Measurements from ENCODE around the gene ENOX1.

ENOX1 gene

GRCh38 chr13:43687038-43687437 is 99.7 kb downstream of the ENOX1 start:
- Mint-ChIP-seq H3K27ac (no peak overlapping the region), H3K4me3 (no peak overlapping the region), H3K9me3 (no peaks in the 10 kb centered on the region), H3K4me1 (ENCODE audit: low read depth) (no peaks in the 10 kb centered on the region), H3K27me3 (peaks cover 9% of the 10 kb centered on the region), H3K36me3 (ENCODE audit: low read depth) (no peaks in the 10 kb centered on the region)
- no peak for DNase-seq

- Mint-ChIP-seq H3K36me3 (ENCODE audit: low read depth) (no peaks in the 10 kb centered on the region), H3K4me1 (ENCODE audit: low read depth) (no peaks in the 10 kb centered on the region), H3K27me3 (peaks cover 9% of the 10 kb centered on the region), H3K4me3 (no peak overlapping the region), H3K27ac (no peak overlapping the region), H3K9me3 (no peaks in the 10 kb centered on the region)
- no peak for DNase-seq
Observed at GRCh38 chr13:43686557-43686956, 100.2 kb downstream of the ENOX1 start.

DNA sequence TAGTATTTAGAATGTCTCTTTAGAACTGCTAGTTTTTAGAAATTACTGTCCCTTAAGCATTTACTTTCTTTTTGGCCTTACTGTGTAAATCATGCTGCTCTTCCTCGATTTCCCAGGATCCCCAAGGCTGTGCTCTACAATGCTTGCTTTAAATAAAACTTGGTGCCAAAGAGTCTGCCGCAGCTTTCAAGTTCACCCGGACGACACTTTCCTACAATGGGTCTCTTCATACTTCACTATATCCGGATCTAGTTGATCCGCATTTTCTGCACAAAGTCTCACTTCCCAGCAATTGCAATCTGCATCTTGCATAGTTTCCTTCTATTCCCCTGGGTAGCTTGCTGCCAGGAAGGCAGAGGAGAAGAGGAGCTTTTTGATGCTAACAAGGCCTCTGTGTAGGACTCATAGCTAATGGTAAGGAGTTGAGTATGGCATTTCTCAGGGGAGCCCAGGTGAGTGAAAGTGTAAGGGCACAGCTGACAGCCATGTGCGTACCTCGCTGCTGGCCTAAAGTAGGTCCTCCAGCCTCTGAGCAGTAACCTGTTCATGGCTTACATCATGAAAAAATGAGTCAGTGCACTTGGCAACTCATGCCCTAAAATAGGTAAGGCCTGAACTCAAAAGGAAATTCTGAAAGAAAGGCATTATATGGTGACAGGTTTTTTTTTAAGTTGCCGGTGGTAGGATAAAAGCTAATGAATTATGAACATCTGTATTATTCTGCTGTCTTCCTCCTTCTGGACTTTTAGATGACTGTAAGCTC is 101.6 kb downstream of the ENOX1 start:
- no peak overlapping the region for H3K4me3 Mint-ChIP-seq
- no peaks in the 10 kb centered on the region for H3K4me1 Mint-ChIP-seq (ENCODE audit: low read depth)
- peaks cover 7% of the 10 kb centered on the region for H3K27me3 Mint-ChIP-seq
- no peaks in the 10 kb centered on the region for H3K9me3 Mint-ChIP-seq
- no peaks in the 10 kb centered on the region for H3K36me3 Mint-ChIP-seq (ENCODE audit: low read depth)
- H3K27ac Mint-ChIP-seq: no peak overlapping the region
- no peak for DNase-seq

DNA sequence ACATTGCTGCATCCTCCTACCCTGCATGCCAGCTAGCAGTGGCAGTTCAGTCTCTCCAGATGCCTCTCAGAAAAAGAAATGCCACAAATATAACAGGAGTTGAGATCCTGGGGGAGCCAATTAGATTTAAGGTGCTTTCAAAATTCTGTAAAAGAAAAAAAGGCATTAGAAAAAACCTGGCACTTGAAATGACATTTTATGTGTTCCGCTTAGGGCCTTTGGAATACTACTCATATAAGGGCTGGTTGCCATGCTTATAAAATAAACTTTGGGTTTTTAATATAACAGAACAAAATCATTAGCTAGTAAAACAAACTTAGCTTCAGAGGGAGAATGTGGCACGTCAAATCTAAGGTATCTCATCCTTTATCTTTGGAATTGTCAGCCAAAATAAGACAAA is 104.1 kb downstream of the ENOX1 start:
- Mint-ChIP-seq H3K27me3 (peaks cover 9% of the 10 kb centered on the region), H3K4me1 (ENCODE audit: low read depth) (no peaks in the 10 kb centered on the region), H3K4me3 (no peak overlapping the region), H3K9me3 (no peaks in the 10 kb centered on the region), H3K36me3 (ENCODE audit: low read depth) (no peaks in the 10 kb centered on the region), H3K27ac (no peak overlapping the region)
- DNase-seq: no peak

DNA sequence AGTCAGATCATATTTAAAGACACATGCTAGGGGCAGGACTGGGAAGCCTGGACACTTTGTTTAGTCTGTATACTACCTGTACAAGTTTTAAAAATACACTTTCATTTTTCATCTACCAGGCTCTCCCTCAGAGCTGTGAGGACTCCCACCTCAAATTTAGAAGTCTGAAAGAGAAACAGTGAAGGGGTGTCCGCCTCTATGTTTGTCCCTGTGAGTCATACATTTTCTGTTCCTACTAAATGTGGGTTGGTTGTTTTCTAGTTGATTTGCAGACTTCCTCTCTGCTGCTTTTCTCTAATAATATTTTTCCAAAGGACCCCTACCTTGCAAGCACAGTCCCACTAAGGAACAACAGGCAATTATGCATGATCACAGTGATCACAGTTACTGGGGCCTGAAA is 110.5 kb downstream of the ENOX1 start:
- peaks cover 16% of the 10 kb centered on the region for H3K27me3 Mint-ChIP-seq
- H3K36me3 Mint-ChIP-seq (ENCODE audit: low read depth): no peaks in the 10 kb centered on the region
- H3K4me3 Mint-ChIP-seq: no peak overlapping the region
- H3K9me3 Mint-ChIP-seq: no peaks in the 10 kb centered on the region
- no peak overlapping the region for H3K27ac Mint-ChIP-seq
- no peaks in the 10 kb centered on the region for H3K4me1 Mint-ChIP-seq (ENCODE audit: low read depth)
- DNase-seq: no peak

DNA sequence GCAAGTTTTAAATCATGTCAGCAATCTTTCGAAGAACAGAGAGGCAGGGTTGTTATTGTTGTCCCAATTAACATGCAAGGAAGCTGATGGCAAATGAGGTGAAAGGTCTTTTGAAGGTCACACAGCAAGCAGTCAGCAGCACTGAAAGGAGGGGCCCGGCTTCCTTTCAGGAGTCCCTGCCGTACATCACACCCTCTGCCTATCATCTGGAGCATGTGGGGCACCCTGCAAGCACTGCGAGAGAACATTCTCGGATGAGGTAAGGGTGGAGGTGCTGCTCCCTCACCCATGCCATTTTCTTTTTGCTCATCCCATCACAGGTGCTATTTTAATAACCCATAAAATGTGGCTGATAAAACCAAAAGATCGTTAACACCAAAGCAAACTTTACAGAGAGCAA is 111.2 kb downstream of the ENOX1 start:
- Mint-ChIP-seq H3K27me3 (peaks cover 22% of the 10 kb centered on the region), H3K4me1 (ENCODE audit: low read depth) (no peaks in the 10 kb centered on the region), H3K36me3 (ENCODE audit: low read depth) (no peaks in the 10 kb centered on the region), H3K4me3 (no peak overlapping the region), H3K27ac (no peak overlapping the region), H3K9me3 (no peaks in the 10 kb centered on the region)
- no peak for DNase-seq

- Mint-ChIP-seq H3K27ac (no peak overlapping the region), H3K36me3 (ENCODE audit: low read depth) (no peaks in the 10 kb centered on the region), H3K4me3 (no peak overlapping the region), H3K9me3 (no peaks in the 10 kb centered on the region), H3K27me3 (peaks cover 13% of the 10 kb centered on the region), H3K4me1 (ENCODE audit: low read depth) (peaks cover 3% of the 10 kb centered on the region)
- no peak for DNase-seq
Observed at GRCh38 chr13:43669964-43670363, 116.8 kb downstream of the ENOX1 start.

DNA sequence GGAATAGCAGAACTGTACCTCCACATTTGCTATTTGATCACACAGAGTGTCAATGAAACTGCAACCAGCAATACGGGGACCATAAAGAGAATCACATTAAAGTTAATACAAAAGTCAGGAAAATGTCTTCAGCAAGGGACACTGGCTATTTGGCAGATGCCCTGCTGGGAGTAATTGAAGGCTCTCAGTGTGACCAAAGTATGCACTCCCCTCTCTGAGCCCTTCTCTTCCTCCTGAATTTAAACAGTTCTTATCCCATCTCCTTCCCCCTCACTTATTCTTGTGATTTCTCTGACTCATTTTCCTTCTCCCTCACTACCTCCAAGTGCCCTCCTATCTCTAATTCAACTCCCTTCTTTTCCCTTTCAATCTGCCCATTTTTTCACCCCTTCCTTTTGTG is 117.7 kb downstream of the ENOX1 start:
- Mint-ChIP-seq H3K4me3 (no peak overlapping the region), H3K36me3 (ENCODE audit: low read depth) (no peaks in the 10 kb centered on the region), H3K4me1 (ENCODE audit: low read depth) (peaks cover 10% of the 10 kb centered on the region), H3K27ac (no peak overlapping the region), H3K9me3 (no peaks in the 10 kb centered on the region), H3K27me3 (peaks cover 13% of the 10 kb centered on the region)
- no peak for DNase-seq

DNA sequence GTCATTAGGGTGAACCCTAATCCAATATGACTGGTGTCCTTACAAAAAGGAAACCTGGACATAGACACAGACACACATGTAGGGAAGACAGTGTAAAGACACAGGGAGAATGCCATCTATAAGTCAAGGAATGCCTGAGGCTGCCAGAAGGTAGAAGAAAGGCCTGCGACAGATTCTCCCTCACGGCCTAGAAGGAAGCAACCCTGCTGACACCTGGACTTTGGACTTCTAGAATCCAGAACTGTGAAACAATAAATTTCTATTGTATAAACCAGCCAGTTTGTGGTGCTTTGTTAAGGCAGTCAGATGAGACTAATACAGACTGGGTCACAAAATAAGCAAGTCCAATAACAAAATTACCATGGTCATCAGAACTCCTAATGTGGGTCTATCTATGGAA is 120.4 kb downstream of the ENOX1 start:
- Mint-ChIP-seq H3K27ac (no peak overlapping the region), H3K9me3 (no peaks in the 10 kb centered on the region), H3K4me3 (no peak overlapping the region)

DNA sequence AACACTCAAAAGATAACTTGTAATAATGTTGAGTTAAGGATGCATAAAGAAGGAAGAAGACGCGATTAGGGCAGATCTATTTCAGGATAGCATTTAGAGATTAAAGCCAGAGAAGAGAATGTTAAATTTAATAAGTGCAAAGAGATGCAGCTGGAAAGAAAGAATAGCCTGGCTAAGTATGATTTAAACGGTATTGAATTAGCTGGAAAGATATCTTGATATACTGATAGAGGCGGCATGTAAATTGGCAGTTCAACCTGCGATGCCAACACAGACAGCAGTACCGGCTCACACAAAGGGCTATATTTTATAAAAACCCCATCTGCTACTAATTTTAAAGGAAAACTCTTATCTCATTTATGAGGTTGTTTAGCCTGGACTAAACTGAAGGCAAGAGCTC is 121.4 kb downstream of the ENOX1 start:
- Mint-ChIP-seq H3K27me3 (peaks cover 3% of the 10 kb centered on the region), H3K36me3 (ENCODE audit: low read depth) (no peaks in the 10 kb centered on the region), H3K9me3 (no peaks in the 10 kb centered on the region), H3K4me1 (ENCODE audit: low read depth) (peaks cover 10% of the 10 kb centered on the region), H3K4me3 (no peak overlapping the region), H3K27ac (no peak overlapping the region)
- no peak for DNase-seq

More for the DNA sequence above, 120.4 kb downstream of the ENOX1 start:
- H3K4me1 Mint-ChIP-seq (ENCODE audit: low read depth): peaks cover 10% of the 10 kb centered on the region
- H3K27me3 Mint-ChIP-seq: peaks cover 10% of the 10 kb centered on the region
- no peak for DNase-seq
- no peaks in the 10 kb centered on the region for H3K36me3 Mint-ChIP-seq (ENCODE audit: low read depth)

- H3K4me3 Mint-ChIP-seq: no peak overlapping the region
- peaks cover 3% of the 10 kb centered on the region for H3K27me3 Mint-ChIP-seq
- no peak overlapping the region for H3K27ac Mint-ChIP-seq
- no peaks in the 10 kb centered on the region for H3K36me3 Mint-ChIP-seq (ENCODE audit: low read depth)
- H3K4me1 Mint-ChIP-seq (ENCODE audit: low read depth): peaks cover 10% of the 10 kb centered on the region
- no peaks in the 10 kb centered on the region for H3K9me3 Mint-ChIP-seq
- DNase-seq: no peak
Observed at GRCh38 chr13:43664700-43665191, 122.0 kb downstream of the ENOX1 start.

DNA sequence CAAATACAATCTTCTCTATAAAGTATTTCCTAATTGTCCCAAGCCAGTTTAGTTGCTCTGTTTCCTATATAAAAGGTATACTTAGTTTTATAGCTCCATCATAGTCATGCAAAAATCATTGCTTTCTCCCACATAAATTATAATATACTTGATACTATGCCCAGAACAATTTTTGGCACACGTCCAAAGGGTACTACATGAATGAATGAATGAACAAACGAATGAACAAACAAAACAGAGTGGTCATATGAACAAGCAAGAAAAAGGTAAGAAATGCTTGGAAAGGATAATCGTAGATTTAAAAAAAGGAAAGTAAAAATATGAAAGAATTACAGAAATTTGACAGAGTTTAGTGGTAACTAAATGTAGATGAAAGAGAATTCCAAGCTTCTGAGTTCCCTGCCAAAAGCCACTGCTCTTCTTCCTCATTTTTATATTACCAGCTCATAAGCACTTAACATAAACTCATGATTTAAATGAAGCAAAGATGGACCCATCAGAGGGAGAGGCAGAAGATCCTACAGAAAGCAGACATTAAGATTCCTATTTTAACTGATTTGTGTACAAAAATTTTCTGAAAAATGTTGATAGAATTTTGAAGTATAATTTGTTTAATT is 123.2 kb downstream of the ENOX1 start:
- Mint-ChIP-seq H3K27ac (no peak overlapping the region), H3K4me1 (ENCODE audit: low read depth) (peaks cover 10% of the 10 kb centered on the region), H3K4me3 (no peak overlapping the region), H3K9me3 (no peaks in the 10 kb centered on the region), H3K27me3 (peaks cover 3% of the 10 kb centered on the region), H3K36me3 (ENCODE audit: low read depth) (no peaks in the 10 kb centered on the region)
- DNase-seq: no peak

- no peak overlapping the region for H3K4me3 Mint-ChIP-seq
- H3K4me1 Mint-ChIP-seq (ENCODE audit: low read depth): peaks cover 10% of the 10 kb centered on the region
- H3K27ac Mint-ChIP-seq: no peak overlapping the region
- H3K36me3 Mint-ChIP-seq (ENCODE audit: low read depth): no peaks in the 10 kb centered on the region
- H3K9me3 Mint-ChIP-seq: no peaks in the 10 kb centered on the region
- no peak for DNase-seq
- H3K27me3 Mint-ChIP-seq: peaks cover 3% of the 10 kb centered on the region
Observed at GRCh38 chr13:43662976-43663375, 123.8 kb downstream of the ENOX1 start.

GRCh38 chr13:43661161-43661830 is 125.5 kb downstream of the ENOX1 start:
- Mint-ChIP-seq H3K27me3 (peaks cover 3% of the 10 kb centered on the region), H3K4me1 (ENCODE audit: low read depth) (peaks cover 10% of the 10 kb centered on the region), H3K9me3 (no peaks in the 10 kb centered on the region), H3K27ac (no peak overlapping the region), H3K36me3 (ENCODE audit: low read depth) (no peaks in the 10 kb centered on the region), H3K4me3 (no peak overlapping the region)
- DNase-seq: no peak

DNA sequence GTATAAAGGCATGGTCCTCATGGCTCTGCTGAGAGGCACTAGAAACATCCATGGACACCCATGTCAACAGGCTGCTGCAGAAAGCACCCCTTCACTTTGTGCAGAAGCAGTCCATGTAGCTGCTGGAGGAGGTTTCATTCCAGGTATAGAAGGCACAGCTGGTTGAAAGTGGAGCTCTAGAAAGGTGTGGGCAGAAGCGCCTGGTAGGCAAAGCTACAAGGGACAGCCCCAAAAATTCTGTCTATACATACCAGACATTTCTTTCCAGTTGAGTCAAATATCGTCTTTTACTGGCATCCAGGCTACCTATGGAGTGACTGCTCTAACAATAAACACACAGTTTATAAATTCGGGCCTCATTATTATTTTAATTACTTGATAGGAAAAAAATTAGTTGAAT is 129.3 kb downstream of the ENOX1 start:
- no peak overlapping the region for H3K27ac Mint-ChIP-seq
- peaks cover 3% of the 10 kb centered on the region for H3K27me3 Mint-ChIP-seq
- no peak overlapping the region for H3K4me3 Mint-ChIP-seq
- DNase-seq: no peak
- H3K4me1 Mint-ChIP-seq (ENCODE audit: low read depth): no peaks in the 10 kb centered on the region
- H3K9me3 Mint-ChIP-seq: no peaks in the 10 kb centered on the region
- H3K36me3 Mint-ChIP-seq (ENCODE audit: low read depth): no peaks in the 10 kb centered on the region

Data from activated T-cell treated with anti-CD3 and anti-CD28 coated beads, Interleukin-2, amount 50 U/mL, for 24 hours (primary cell).